Measurements from ENCODE around the gene RTCA.

RTCA gene

GRCh38 chr1:100240631-100241030, 25.4 kb upstream of the RTCA start:
- Histone ChIP-seq H3K36me3 (ENCODE audit: insufficient read depth, low read length) (peaks cover 32% of the 10 kb centered on the region), H2AFZ (ENCODE audit: low read length) (no peak overlapping the region), H3F3A (ENCODE audit: insufficient read depth, low read length) (no peaks in the 10 kb centered on the region), H3K79me2 (ENCODE audit: insufficient read depth, low read length) (peaks cover 22% of the 10 kb centered on the region), H3K27me3 (ENCODE audit: insufficient read depth, low read length) (no peaks in the 10 kb centered on the region), H3K4me1 (ENCODE audit: insufficient read depth, low read length, severe bottlenecking) (no peaks in the 10 kb centered on the region), H4K20me1 (ENCODE audit: insufficient read depth, low read length) (no peaks in the 10 kb centered on the region), H3K27ac (ENCODE audit: low read depth, low read length, poor library complexity, severe bottlenecking) (no peak overlapping the region), H3K9me3 (ENCODE audit: low read length) (no peaks in the 10 kb centered on the region), H3K4me2 (ENCODE audit: low read length) (no peak overlapping the region), H3K4me3 (ENCODE audit: low read depth, low read length, poor library complexity, severe bottlenecking) (no peak overlapping the region), H3K9ac (ENCODE audit: low read length) (no peak overlapping the region), H3K9me2 (ENCODE audit: low read depth, low read length) (no peaks in the 10 kb centered on the region)
- TF ChIP-seq EZH2 (IDR thresholded peaks at IDR 0.05; ENCODE audit: borderline replicate concordance, low read length) (no peak), CTCF (IDR thresholded peaks at IDR 0.05; ENCODE audit: low read length) (no peak)

- H3K4me3 ChIP-seq (ENCODE audit: low read depth, low read length, poor library complexity, severe bottlenecking), result no peak overlapping the region
- H3K4me2 ChIP-seq (ENCODE audit: low read length), result peak overlapping the region; percentile 54
Measured at GRCh38 chr1:100246738-100247137, 19.3 kb upstream of the RTCA start.

GRCh38 chr1:100249155-100249536, 16.9 kb upstream of the RTCA start:
- no peaks in the 10 kb centered on the region for H3F3A ChIP-seq (ENCODE audit: insufficient read depth, low read length)
- H3K9ac ChIP-seq (ENCODE audit: low read length), result peak overlapping the region; percentile 88
- no peaks in the 10 kb centered on the region for H3K9me2 ChIP-seq (ENCODE audit: low read depth, low read length)
- peak overlapping the region; percentile 97 for H3K4me3 ChIP-seq (ENCODE audit: low read depth, low read length, poor library complexity, severe bottlenecking)
- H3K36me3 ChIP-seq (ENCODE audit: insufficient read depth, low read length), result no peaks in the 10 kb centered on the region
- TF ChIP-seq EZH2 (IDR thresholded peaks at IDR 0.05; ENCODE audit: borderline replicate concordance, low read length) (no peak), CTCF (IDR thresholded peaks at IDR 0.05; ENCODE audit: low read length) (no peak)
- peak overlapping the region; percentile 49 for H3K27ac ChIP-seq (ENCODE audit: low read depth, low read length, poor library complexity, severe bottlenecking)
- no peaks in the 10 kb centered on the region for H4K20me1 ChIP-seq (ENCODE audit: insufficient read depth, low read length)
- H2AFZ ChIP-seq (ENCODE audit: low read length), result peak overlapping the region; percentile 80
- H3K9me3 ChIP-seq (ENCODE audit: low read length), result no peaks in the 10 kb centered on the region
- peaks cover 32% of the 10 kb centered on the region for H3K4me1 ChIP-seq (ENCODE audit: insufficient read depth, low read length, severe bottlenecking)
- peaks cover 11% of the 10 kb centered on the region; the same call in 1 of the 2 replicates for H3K79me2 ChIP-seq (ENCODE audit: insufficient read depth, low read length)
- H3K27me3 ChIP-seq (ENCODE audit: insufficient read depth, low read length), result no peaks in the 10 kb centered on the region
- H3K4me2 ChIP-seq (ENCODE audit: low read length), result peak overlapping the region; percentile 85

More at GRCh38 chr1:100246738-100247137, 19.3 kb upstream of the RTCA start:
- TF ChIP-seq EZH2 (IDR thresholded peaks at IDR 0.05; ENCODE audit: borderline replicate concordance, low read length) (no peak), CTCF (IDR thresholded peaks at IDR 0.05; ENCODE audit: low read length) (no peak)
- H3K9me3 ChIP-seq (ENCODE audit: low read length), result no peaks in the 10 kb centered on the region
- H3K27me3 ChIP-seq (ENCODE audit: insufficient read depth, low read length), result no peaks in the 10 kb centered on the region
- H3F3A ChIP-seq (ENCODE audit: insufficient read depth, low read length), result no peaks in the 10 kb centered on the region
- peaks cover 22% of the 10 kb centered on the region for H3K79me2 ChIP-seq (ENCODE audit: insufficient read depth, low read length)
- H3K4me1 ChIP-seq (ENCODE audit: insufficient read depth, low read length, severe bottlenecking), result peaks cover 32% of the 10 kb centered on the region
- no peak overlapping the region for H2AFZ ChIP-seq (ENCODE audit: low read length)
- H3K36me3 ChIP-seq (ENCODE audit: insufficient read depth, low read length), result no peaks in the 10 kb centered on the region
- peak overlapping the region; percentile 3 for H3K27ac ChIP-seq (ENCODE audit: low read depth, low read length, poor library complexity, severe bottlenecking)
- H3K9me2 ChIP-seq (ENCODE audit: low read depth, low read length), result no peaks in the 10 kb centered on the region
- H4K20me1 ChIP-seq (ENCODE audit: insufficient read depth, low read length), result no peaks in the 10 kb centered on the region
- H3K9ac ChIP-seq (ENCODE audit: low read length), result no peak overlapping the region
